Measurements from ENCODE around the gene DDX60.
"Not testable (repeated sequence)": the region's sequence is repeated elsewhere in the genome, so short reads cannot be mapped to it uniquely, and the experiment has no call there.

DDX60 gene

GRCh38 chr4:168221301-168221700 is 97.3 kb downstream of the DDX60 start:
- H3K9me3 ChIP-seq (ENCODE audit: control insufficient read depth, low read length) = no peaks in the 10 kb centered on the region
- no peaks in the 10 kb centered on the region for H3K27me3 ChIP-seq (ENCODE audit: control insufficient read depth, insufficient read depth, low read length)
- H3K27ac ChIP-seq = no peak overlapping the region
- no peak overlapping the region for H3K9ac ChIP-seq
- H2AFZ ChIP-seq = no peak overlapping the region
- H3K79me2 ChIP-seq = no peaks in the 10 kb centered on the region
- no peak overlapping the region for H3K4me3 ChIP-seq (ENCODE audit: low read depth, low read length)
- TF ChIP-seq, protein P1, sequence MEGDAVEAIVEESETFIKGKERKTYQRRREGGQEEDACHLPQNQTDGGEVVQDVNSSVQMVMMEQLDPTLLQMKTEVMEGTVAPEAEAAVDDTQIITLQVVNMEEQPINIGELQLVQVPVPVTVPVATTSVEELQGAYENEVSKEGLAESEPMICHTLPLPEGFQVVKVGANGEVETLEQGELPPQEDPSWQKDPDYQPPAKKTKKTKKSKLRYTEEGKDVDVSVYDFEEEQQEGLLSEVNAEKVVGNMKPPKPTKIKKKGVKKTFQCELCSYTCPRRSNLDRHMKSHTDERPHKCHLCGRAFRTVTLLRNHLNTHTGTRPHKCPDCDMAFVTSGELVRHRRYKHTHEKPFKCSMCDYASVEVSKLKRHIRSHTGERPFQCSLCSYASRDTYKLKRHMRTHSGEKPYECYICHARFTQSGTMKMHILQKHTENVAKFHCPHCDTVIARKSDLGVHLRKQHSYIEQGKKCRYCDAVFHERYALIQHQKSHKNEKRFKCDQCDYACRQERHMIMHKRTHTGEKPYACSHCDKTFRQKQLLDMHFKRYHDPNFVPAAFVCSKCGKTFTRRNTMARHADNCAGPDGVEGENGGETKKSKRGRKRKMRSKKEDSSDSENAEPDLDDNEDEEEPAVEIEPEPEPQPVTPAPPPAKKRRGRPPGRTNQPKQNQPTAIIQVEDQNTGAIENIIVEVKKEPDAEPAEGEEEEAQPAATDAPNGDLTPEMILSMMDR (IDR thresholded peaks at IDR 0.05) = no peak
- no peaks in the 10 kb centered on the region for H3K4me1 ChIP-seq
- no peaks in the 10 kb centered on the region for H3K36me3 ChIP-seq (ENCODE audit: control insufficient read depth, insufficient read depth, low read length)
- H3K4me2 ChIP-seq (ENCODE audit: low read length) = no peak overlapping the region

DNA sequence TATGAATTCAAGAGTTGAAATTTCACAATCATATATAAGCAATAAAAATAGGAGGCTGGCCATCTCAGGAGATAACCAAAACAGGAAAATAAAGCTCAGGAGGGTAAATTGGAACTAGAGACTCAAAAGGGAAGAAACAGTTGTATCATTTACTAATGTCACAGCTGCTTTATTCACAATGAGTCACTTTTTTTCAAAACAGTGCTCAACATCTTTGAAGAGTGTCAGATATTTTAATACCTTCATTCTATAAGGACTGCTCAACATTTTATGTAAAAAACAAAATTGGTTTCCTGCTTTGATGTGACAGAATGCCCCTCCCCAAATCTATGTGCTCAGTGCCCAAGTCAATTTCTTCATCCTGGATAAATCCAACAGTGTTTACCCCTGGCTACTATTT is 97.7 kb downstream of the DDX60 start:
- TF ChIP-seq, protein P1 (IDR thresholded peaks at IDR 0.05) = no peak
- Histone ChIP-seq H3K4me2 (ENCODE audit: low read length) (no peak overlapping the region), H3K4me3 (ENCODE audit: low read depth, low read length) (no peak overlapping the region), H3K27me3 (ENCODE audit: control insufficient read depth, insufficient read depth, low read length) (no peaks in the 10 kb centered on the region), H3K36me3 (ENCODE audit: control insufficient read depth, insufficient read depth, low read length) (no peaks in the 10 kb centered on the region), H2AFZ (no peak overlapping the region), H3K79me2 (no peaks in the 10 kb centered on the region), H3K27ac (no peak overlapping the region), H3K4me1 (no peaks in the 10 kb centered on the region), H3K9me3 (ENCODE audit: control insufficient read depth, low read length) (no peaks in the 10 kb centered on the region), H3K9ac (no peak overlapping the region)

- Histone ChIP-seq H3K4me1 (no peaks in the 10 kb centered on the region), H3K36me3 (ENCODE audit: control insufficient read depth, insufficient read depth, low read length) (no peaks in the 10 kb centered on the region), H3K4me2 (ENCODE audit: low read length) (no peak overlapping the region), H2AFZ (no peak overlapping the region), H3K27ac (no peak overlapping the region), H3K9ac (no peak overlapping the region), H3K79me2 (no peaks in the 10 kb centered on the region), H3K4me3 (ENCODE audit: low read depth, low read length) (no peak overlapping the region), H3K9me3 (ENCODE audit: control insufficient read depth, low read length) (no peaks in the 10 kb centered on the region), H3K27me3 (ENCODE audit: control insufficient read depth, insufficient read depth, low read length) (no peaks in the 10 kb centered on the region)
- TF ChIP-seq, protein P1 (IDR thresholded peaks at IDR 0.05) = no peak
Measured at GRCh38 chr4:168218645-168219044, 99.9 kb downstream of the DDX60 start.

DNA sequence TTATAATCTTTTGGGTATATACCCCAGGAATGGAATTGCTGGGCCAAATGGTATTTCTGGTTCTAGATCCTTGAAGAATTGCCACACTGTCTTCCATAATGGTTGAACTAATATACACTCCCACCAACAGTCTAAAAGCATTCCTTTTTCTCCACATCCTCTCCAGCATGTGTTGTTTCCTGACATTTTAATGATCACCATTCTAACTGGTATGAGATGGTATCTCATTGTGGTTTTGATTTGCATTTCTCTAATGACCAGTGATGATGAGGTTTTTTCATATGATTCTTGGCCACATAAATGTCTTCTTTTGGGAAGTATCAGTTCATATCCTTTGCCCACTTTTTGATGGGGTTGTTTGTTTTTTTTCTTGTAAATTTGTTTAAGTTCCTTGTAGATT is 105.0 kb downstream of the DDX60 start:
- H3K79me2 ChIP-seq; H3K4me1 ChIP-seq; H3K27me3 ChIP-seq (ENCODE audit: control insufficient read depth, insufficient read depth, low read length); H3K9ac ChIP-seq; H3K4me3 ChIP-seq (ENCODE audit: low read depth, low read length); H3K27ac ChIP-seq; H3K36me3 ChIP-seq (ENCODE audit: control insufficient read depth, insufficient read depth, low read length); H2AFZ ChIP-seq; H3K9me3 ChIP-seq (ENCODE audit: control insufficient read depth, low read length); H3K4me2 ChIP-seq (ENCODE audit: low read length): not testable (repeated sequence)

- Histone ChIP-seq H3K4me1 (no peaks in the 10 kb centered on the region), H3K27me3 (ENCODE audit: control insufficient read depth, insufficient read depth, low read length) (no peaks in the 10 kb centered on the region), H3K36me3 (ENCODE audit: control insufficient read depth, insufficient read depth, low read length) (no peaks in the 10 kb centered on the region), H2AFZ (no peak overlapping the region), H3K79me2 (no peaks in the 10 kb centered on the region), H3K9me3 (ENCODE audit: control insufficient read depth, low read length) (no peaks in the 10 kb centered on the region), H3K9ac (no peak overlapping the region), H3K27ac (no peak overlapping the region), H3K4me3 (ENCODE audit: low read depth, low read length) (no peak overlapping the region), H3K4me2 (ENCODE audit: low read length) (no peak overlapping the region)
- TF ChIP-seq, protein P1 (IDR thresholded peaks at IDR 0.05) = no peak
Measured at GRCh38 chr4:168212656-168213055, 105.9 kb downstream of the DDX60 start.
